SK-N-SH (cell line): Measurements from ENCODE around the gene SPTLC2. TPM values are rescaled to one million over a fixed set of nuclear protein-coding genes. Genes with fewer than 3 reads are reported as not detected.

Experiments
- CTCF ChIA-PET: fragments of 300-600, 350-600 bp; formaldehyde crosslinking; extraction: SDS; loops from one replicate; lab custom pipeline; 2021; lab: Yijun Ruan, JAX
- POLR2A ChIA-PET: fragments of 350-600 bp; sonication (Branson Sonifier 250); formaldehyde crosslinking; extraction: SDS; loops from one replicate; lab custom pipeline; 2020; ENCODE audit warnings: antibody characterized with exemption, inconsistent platforms; lab: Yijun Ruan, JAX
- DNase-seq: peaks from one replicate; pipeline ENCODE4 v3.0.0; 2012
- H2AFZ ChIP-seq: fragments of 200-600 bp; sonication (generic); 2 replicates; pipeline ENCODE4 v1.8.1; 2016; ENCODE audit warnings: antibody characterized with exemption, mild to moderate bottlenecking, low read depth
- H3F3A ChIP-seq: fragments of 200-600 bp; sonication (generic); replicated peaks from 2 replicates; pipeline ENCODE3; 2016; ENCODE audit warnings: antibody characterized with exemption, mild to moderate bottlenecking; ENCODE audit not compliant: insufficient read depth
- H3K27ac ChIP-seq, 2 experiments: fragments of 200-500 bp in 1 of 2; fragments of 200-600 bp in 1 of 2; sonication (Bioruptor generic) in 1 of 2; sonication (generic), shearing (Covaris generic) in 1 of 2; 2 replicates each; pipeline versions ENCODE4 v1.5.1 to v1.6.1; 2014 to 2016; ENCODE audit warnings: low read depth in 2 of 2, inconsistent platforms in 1 of 2, low read length in 1 of 2, mild to moderate bottlenecking in 1 of 2, mixed read lengths in 1 of 2
- H3K27me3 ChIP-seq: fragments of 200-600 bp; sonication (generic), shearing (Covaris generic); 2 replicates; pipeline ENCODE4 v1.6.1; 2016; ENCODE audit warnings: mixed run types; ENCODE audit not compliant: insufficient read depth
- H3K36me3 ChIP-seq, 2 experiments: fragments of 200-500 bp in 1 of 2; fragments of 200-600 bp in 1 of 2; sonication (Bioruptor generic) in 1 of 2; sonication (generic) in 1 of 2; replicated peaks in 1 of 2; 2 replicates each; pipeline versions ENCODE3 to v1.5.1; 2014 to 2016; ENCODE audit warnings: low read length in 1 of 2, mild to moderate bottlenecking in 1 of 2; ENCODE audit not compliant: insufficient read depth in 2 of 2, control insufficient read depth in 1 of 2
- H3K4me1 ChIP-seq, 2 experiments: fragments of 200-500 bp in 1 of 2; fragments of 200-600 bp in 1 of 2; sonication (Bioruptor generic) in 1 of 2; sonication (generic), shearing (Covaris generic) in 1 of 2; 2 replicates each; pipeline versions ENCODE4 v1.5.1 to v1.6.1; 2014 to 2016; ENCODE audit warnings: low read depth in 1 of 2, low read length in 1 of 2, mixed run types in 1 of 2; ENCODE audit not compliant: insufficient read depth in 2 of 2, control insufficient read depth in 1 of 2
- H3K4me2 ChIP-seq: fragments of 200-600 bp; sonication (generic), shearing (Covaris generic); 2 replicates; pipeline ENCODE4 v1.6.1; 2017; ENCODE audit warnings: mixed run types
- H3K4me3 ChIP-seq, 2 experiments: fragments of 200-500 bp in 1 of 2; fragments of 200-600 bp in 1 of 2; sonication (Bioruptor generic) in 1 of 2; sonication (generic), shearing (Covaris generic) in 1 of 2; 2 replicates each; pipeline versions ENCODE4 v1.5.1 to v1.8.1; 2014 to 2016; ENCODE audit warnings: low read depth in 2 of 2, inconsistent platforms in 1 of 2, low read length in 1 of 2, mild to moderate bottlenecking in 1 of 2, mixed read lengths in 1 of 2, moderate library complexity in 1 of 2
- H3K79me2 ChIP-seq: fragments of 200-600 bp; sonication (generic); 2 replicates; pipeline ENCODE4 v1.8.1; 2017; ENCODE audit warnings: mild to moderate bottlenecking; ENCODE audit not compliant: insufficient read depth
- H3K9ac ChIP-seq: fragments of 200-600 bp; sonication (generic); 2 replicates; pipeline ENCODE4 v1.6.1; 2017; ENCODE audit warnings: mixed run types
- H3K9me2 ChIP-seq: fragments of 200-600 bp; sonication (generic); 2 replicates; pipeline ENCODE4 v1.6.1; 2017; ENCODE audit warnings: mixed run types
- H3K9me3 ChIP-seq: fragments of 200-600 bp; sonication (generic); 2 replicates; pipeline ENCODE4 v1.6.1; 2017; ENCODE audit warnings: mixed run types, mild to moderate bottlenecking, moderate library complexity
- H4K20me1 ChIP-seq: fragments of 200-600 bp; sonication (generic); 2 replicates; pipeline ENCODE4 v1.6.1; 2017; ENCODE audit warnings: mild to moderate bottlenecking, mixed run types; ENCODE audit not compliant: insufficient read depth
- EZH2phosphoT487 ChIP-seq: fragments of 200-600 bp; sonication (generic); IDR thresholded peaks from 2 replicates; pipeline ENCODE4 v1.6.1; 2017; ENCODE audit warnings: low read depth, mixed run types, mild to moderate bottlenecking, antibody characterized with exemption, moderate library complexity, borderline replicate concordance
- GABPA ChIP-seq: IDR thresholded peaks from 2 replicates; pipeline ENCODE4 v1.4.0; 2012; ENCODE audit warnings: low read depth, mild to moderate bottlenecking
- GATA2 ChIP-seq: sonication (generic); formaldehyde crosslinking; IDR thresholded peaks from 2 replicates; pipeline ENCODE4 v1.5.0; 2020; ENCODE audit warnings: mild to moderate bottlenecking, missing genetic modification reagents
- MAX ChIP-seq: IDR thresholded peaks from 2 replicates; pipeline ENCODE4 v1.4.0; 2012; ENCODE audit warnings: low read depth
- MXI1 ChIP-seq: IDR thresholded peaks from 2 replicates; pipeline ENCODE4 v1.6.1; 2012; ENCODE audit warnings: mild to moderate bottlenecking, low read depth, low read length, improper control_type of control experiment
- NFIC ChIP-seq: IDR thresholded peaks from 2 replicates; pipeline ENCODE4 v1.4.0; 2012; ENCODE audit warnings: borderline replicate concordance
- RCOR1 ChIP-seq: fragments of 150-350 bp; IDR thresholded peaks from 2 replicates; pipeline ENCODE4 v1.6.1; 2017; ENCODE audit warnings: antibody characterized with exemption, low read length
- SIN3A ChIP-seq: IDR thresholded peaks from 2 replicates; pipeline ENCODE4 v1.6.1; 2012; ENCODE audit warnings: low read depth, mild to moderate bottlenecking, low read length, moderate library complexity, borderline replicate concordance
- SMC3 ChIP-seq: IDR thresholded peaks from 2 replicates; pipeline ENCODE4 v1.6.1; 2012; ENCODE audit warnings: low read depth, low read length, improper control_type of control experiment
- TCF12 ChIP-seq: IDR thresholded peaks from 2 replicates; pipeline ENCODE4 v1.4.0; 2012
- USF1 ChIP-seq: IDR thresholded peaks from 2 replicates; pipeline ENCODE4 v1.4.0; 2012; ENCODE audit warnings: low read depth, borderline replicate concordance
- USF2 ChIP-seq: fragments of 150-350 bp; IDR thresholded peaks from 2 replicates; pipeline ENCODE4 v1.6.1; 2017; ENCODE audit warnings: antibody characterized with exemption, low read length, low read depth, borderline replicate concordance
- WGBS: methylation state at CpG from one replicate; pipeline ENCODE4 v1.1.6; 2017; ENCODE audit warnings: low lambda C conversion rate; 5-methylcytosine and 5-hydroxymethylcytosine counted together
- polyA plus RNA-seq, 3 experiments: library from polyadenylated mRNA; depleted of rRNA; stranded (reverse); fragments of >200 nt; gene quantifications; 2 replicates each; pipeline ENCODE4 v1.2.3, GENCODE V29; 2012
- TF ChIP-seq, protein P1 (sequence below): IDR thresholded peaks from 2 replicates; pipeline ENCODE4 v1.6.1; 2012; ENCODE audit warnings: mild to moderate bottlenecking, low read depth, low read length, moderate library complexity

SPTLC2 gene
- polyA plus RNA-seq, 1 of the 3 experiments (the other 2 are of a cell fraction): 10.2 TPM

GRCh38 chr14:77478029-77478428 lies 138.4 kb downstream of the SPTLC2 start (continued):
- TF ChIP-seq RCOR1 (no peak), NFIC (no peak), MXI1 (no peak), GABPA (no peak), SIN3A (no peak), EZH2phosphoT487 (no peak), TCF12 (no peak), MAX (no peak)

- H3K4me3 ChIP-seq: no peak overlapping the region
- no peaks in the 10 kb centered on the region for H4K20me1 ChIP-seq
- CTCF ChIA-PET: interaction anchor here (2.7 kb wide), 1 partner anchor 16 kb away, joined by 13 read pairs; no protein-coding TSS in a partner anchor
- no peak overlapping the region for H3K27ac ChIP-seq
- POLR2A ChIA-PET: no interaction called here
- no peak for DNase-seq
- no peak overlapping the region for H3K4me2 ChIP-seq
- H3K27me3 ChIP-seq: no peaks in the 10 kb centered on the region
- H3F3A ChIP-seq: no peaks in the 10 kb centered on the region
- H3K4me1 ChIP-seq: no peaks in the 10 kb centered on the region
- no peaks in the 10 kb centered on the region for H3K9me2 ChIP-seq
- H3K9me3 ChIP-seq: no peaks in the 10 kb centered on the region
- TF ChIP-seq SIN3A (no peak), USF1 (no peak), RCOR1 (no peak), GATA2 (no peak), USF2 (no peak), SMC3 (no peak)
- TF ChIP-seq, protein P1, sequence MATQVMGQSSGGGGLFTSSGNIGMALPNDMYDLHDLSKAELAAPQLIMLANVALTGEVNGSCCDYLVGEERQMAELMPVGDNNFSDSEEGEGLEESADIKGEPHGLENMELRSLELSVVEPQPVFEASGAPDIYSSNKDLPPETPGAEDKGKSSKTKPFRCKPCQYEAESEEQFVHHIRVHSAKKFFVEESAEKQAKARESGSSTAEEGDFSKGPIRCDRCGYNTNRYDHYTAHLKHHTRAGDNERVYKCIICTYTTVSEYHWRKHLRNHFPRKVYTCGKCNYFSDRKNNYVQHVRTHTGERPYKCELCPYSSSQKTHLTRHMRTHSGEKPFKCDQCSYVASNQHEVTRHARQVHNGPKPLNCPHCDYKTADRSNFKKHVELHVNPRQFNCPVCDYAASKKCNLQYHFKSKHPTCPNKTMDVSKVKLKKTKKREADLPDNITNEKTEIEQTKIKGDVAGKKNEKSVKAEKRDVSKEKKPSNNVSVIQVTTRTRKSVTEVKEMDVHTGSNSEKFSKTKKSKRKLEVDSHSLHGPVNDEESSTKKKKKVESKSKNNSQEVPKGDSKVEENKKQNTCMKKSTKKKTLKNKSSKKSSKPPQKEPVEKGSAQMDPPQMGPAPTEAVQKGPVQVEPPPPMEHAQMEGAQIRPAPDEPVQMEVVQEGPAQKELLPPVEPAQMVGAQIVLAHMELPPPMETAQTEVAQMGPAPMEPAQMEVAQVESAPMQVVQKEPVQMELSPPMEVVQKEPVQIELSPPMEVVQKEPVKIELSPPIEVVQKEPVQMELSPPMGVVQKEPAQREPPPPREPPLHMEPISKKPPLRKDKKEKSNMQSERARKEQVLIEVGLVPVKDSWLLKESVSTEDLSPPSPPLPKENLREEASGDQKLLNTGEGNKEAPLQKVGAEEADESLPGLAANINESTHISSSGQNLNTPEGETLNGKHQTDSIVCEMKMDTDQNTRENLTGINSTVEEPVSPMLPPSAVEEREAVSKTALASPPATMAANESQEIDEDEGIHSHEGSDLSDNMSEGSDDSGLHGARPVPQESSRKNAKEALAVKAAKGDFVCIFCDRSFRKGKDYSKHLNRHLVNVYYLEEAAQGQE: no peak
- no peak overlapping the region for H2AFZ ChIP-seq
- H3K36me3 ChIP-seq: no peaks in the 10 kb centered on the region
- 89% methylated on average over 20 of the region's 35 CpGs for WGBS
- H3K79me2 ChIP-seq: no peaks in the 10 kb centered on the region
- no peak overlapping the region for H3K9ac ChIP-seq
These were observed 140.9 kb downstream of the SPTLC2 start for GRCh38 chr14:77475432-77476115.
